ENCODE measurements around the gene CALHM3. TPM values are rescaled to one million over a fixed set of nuclear protein-coding genes. Genes with fewer than 3 reads are reported as not detected.
"Not testable (repeated sequence)": the region's sequence is repeated elsewhere in the genome, so short reads cannot be mapped to it uniquely, and the experiment has no call there.

The CALHM3 gene
- total RNA-seq, 2 experiments from 2014 or later, result not detected

DNA sequence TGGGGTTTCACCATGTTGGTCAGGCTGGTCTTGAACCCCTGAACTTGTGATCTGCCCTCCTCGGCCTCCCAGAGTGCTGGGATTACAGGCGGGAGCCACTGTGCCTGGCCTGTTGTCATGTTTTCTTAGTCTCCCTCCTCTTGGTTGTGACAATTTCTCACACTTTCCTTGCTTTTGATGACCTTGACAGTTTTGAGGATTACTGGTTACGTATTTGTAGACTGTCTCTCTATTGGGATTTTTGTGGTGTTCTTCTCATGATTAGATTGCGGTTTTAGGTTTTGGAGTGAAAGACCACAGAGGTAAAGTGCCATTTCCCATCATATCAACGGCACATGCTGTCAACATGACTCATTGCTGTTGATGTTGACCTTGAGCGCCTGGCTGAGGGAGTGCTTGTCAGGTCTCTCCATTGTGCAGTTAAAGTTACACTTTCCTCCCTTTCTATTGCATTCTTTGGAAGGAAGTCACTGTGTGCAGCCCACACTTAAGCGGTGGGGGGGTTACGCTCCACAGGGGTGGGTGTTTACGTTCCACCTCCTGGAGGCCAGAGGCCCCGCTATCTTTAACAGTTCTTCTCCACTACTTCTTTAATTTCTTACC is 25.2 kb upstream of the CALHM3 start:
- Histone ChIP-seq H3K27ac (ENCODE audit: low read depth, low read length, poor library complexity, severe bottlenecking) (no peak overlapping the region), H3K9me3 (ENCODE audit: low read length) (no peaks in the 10 kb centered on the region), H3K79me2 (ENCODE audit: insufficient read depth, low read depth, low read length) (no peaks in the 10 kb centered on the region), H4K20me1 (ENCODE audit: insufficient read depth, low read length) (no peaks in the 10 kb centered on the region), H3K4me2 (ENCODE audit: low read length) (no peak overlapping the region), H3K36me3 (ENCODE audit: insufficient read depth, low read length) (no peaks in the 10 kb centered on the region), H3K4me3 (ENCODE audit: low read depth, low read length, poor library complexity, severe bottlenecking) (no peak overlapping the region), H3K4me1 (ENCODE audit: insufficient read depth, low read length, poor library complexity, severe bottlenecking) (peaks cover 35% of the 10 kb centered on the region), H3K9me2 (ENCODE audit: insufficient read depth, low read length) (no peaks in the 10 kb centered on the region), H2AFZ (ENCODE audit: low read length) (no peak overlapping the region)
- POLR2A ChIA-PET, result interaction anchor here (0.7 to 0.9 kb wide), 6 partner anchors 27 to 521 kb away, joined by 3 to 8 read pairs (median 3); no protein-coding TSS in a partner anchor
- intact Hi-C loops (cut with micrococcal nuclease; ENCODE audit: unreplicated experiment), result no loop called here
- CTCF ChIA-PET (ENCODE audit: unreplicated experiment), result no interaction called here
- no TSS peak for BruUV-seq (replicated peaks)
- TF ChIP-seq, protein P1, sequence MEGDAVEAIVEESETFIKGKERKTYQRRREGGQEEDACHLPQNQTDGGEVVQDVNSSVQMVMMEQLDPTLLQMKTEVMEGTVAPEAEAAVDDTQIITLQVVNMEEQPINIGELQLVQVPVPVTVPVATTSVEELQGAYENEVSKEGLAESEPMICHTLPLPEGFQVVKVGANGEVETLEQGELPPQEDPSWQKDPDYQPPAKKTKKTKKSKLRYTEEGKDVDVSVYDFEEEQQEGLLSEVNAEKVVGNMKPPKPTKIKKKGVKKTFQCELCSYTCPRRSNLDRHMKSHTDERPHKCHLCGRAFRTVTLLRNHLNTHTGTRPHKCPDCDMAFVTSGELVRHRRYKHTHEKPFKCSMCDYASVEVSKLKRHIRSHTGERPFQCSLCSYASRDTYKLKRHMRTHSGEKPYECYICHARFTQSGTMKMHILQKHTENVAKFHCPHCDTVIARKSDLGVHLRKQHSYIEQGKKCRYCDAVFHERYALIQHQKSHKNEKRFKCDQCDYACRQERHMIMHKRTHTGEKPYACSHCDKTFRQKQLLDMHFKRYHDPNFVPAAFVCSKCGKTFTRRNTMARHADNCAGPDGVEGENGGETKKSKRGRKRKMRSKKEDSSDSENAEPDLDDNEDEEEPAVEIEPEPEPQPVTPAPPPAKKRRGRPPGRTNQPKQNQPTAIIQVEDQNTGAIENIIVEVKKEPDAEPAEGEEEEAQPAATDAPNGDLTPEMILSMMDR (conservative IDR thresholded peaks at IDR 0.05; ENCODE audit: low read length), result no peak
- no peak for TF ChIP-seq EZH2phosphoT487 (IDR thresholded peaks at IDR 0.05; ENCODE audit: borderline replicate concordance, low read depth, low read length)
- no peak for DNase-seq (ENCODE audit: low spot score)

DNA sequence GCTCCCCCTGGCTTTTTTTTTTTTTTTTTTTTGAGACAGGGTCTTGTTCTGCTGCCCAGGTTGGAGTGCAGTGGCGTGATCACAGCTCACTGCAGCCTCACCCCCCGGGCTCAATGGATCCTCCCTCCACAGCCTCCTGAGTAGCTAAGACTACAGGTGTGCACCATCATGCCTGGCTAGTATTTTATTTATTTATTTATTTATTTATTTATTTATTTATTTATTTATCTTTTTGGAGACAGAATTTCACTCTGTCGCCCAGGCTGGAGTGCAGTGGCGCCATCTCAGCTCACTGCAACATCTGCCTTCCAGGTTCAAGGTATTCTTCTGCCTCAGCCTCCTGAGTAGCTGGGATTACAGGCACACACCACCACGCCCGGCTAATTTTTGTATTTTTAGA is 24.7 kb upstream of the CALHM3 start:
- H2AFZ ChIP-seq (ENCODE audit: low read length); DNase-seq (ENCODE audit: low spot score); H3K4me3 ChIP-seq (ENCODE audit: low read depth, low read length, poor library complexity, severe bottlenecking); H3K27ac ChIP-seq (ENCODE audit: low read depth, low read length, poor library complexity, severe bottlenecking); H3K4me2 ChIP-seq (ENCODE audit: low read length); CTCF ChIA-PET (ENCODE audit: unreplicated experiment); H3K9me3 ChIP-seq (ENCODE audit: low read length); BruUV-seq (replicated peaks); H4K20me1 ChIP-seq (ENCODE audit: insufficient read depth, low read length); H3K79me2 ChIP-seq (ENCODE audit: insufficient read depth, low read depth, low read length); H3K9me2 ChIP-seq (ENCODE audit: insufficient read depth, low read length); H3K36me3 ChIP-seq (ENCODE audit: insufficient read depth, low read length); intact Hi-C loops (cut with micrococcal nuclease; ENCODE audit: unreplicated experiment): not testable (repeated sequence)
- peaks cover 40% of the 10 kb centered on the region for H3K4me1 ChIP-seq (ENCODE audit: insufficient read depth, low read length, poor library complexity, severe bottlenecking)
- POLR2A ChIA-PET, result interaction anchor here (0.7 to 0.9 kb wide), 3 partner anchors 55 to 520 kb away, joined by 3 read pairs; no protein-coding TSS in a partner anchor

DNA sequence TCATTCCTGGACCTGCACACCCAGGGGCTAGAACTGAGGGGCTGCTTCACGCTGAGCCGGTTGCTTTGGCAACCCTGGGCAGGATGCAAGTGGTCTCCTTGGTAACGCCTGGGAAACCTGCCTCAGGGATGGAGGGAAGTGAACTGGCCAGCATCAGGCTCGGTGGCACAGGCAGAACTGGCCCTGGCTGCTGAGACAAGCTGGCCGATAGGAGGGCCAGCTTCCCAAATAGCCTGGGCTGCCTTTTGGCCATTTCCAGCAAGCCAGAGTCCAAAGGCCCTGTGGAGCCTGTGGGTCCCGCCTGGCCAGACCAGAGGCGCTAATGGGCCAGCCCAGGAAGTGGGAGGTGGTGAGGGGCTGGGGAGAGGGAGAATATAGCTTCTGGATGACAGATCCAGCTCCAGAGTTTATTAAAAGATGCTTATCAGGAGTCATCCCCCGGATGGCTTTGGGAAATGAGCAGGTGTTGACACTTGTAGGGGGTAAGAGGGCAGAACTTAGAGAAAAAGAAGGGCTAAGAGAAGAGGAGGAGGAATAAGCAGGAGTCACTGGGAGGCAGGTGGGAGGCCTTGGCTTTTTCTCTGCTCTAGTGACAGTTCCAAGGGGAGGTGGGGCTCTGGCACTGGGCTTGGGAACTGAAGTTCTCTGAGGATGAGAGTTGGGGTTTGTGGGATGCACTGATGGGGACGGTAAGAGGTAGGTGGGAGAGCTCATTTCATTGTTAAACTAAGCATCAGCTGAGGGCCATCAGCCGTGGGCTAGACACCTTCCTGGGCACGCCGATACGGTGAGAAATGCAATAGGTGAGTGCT is 24.0 kb upstream of the CALHM3 start:
- H3K9me3 ChIP-seq (ENCODE audit: low read length), result no peaks in the 10 kb centered on the region
- no peak overlapping the region for H3K27ac ChIP-seq (ENCODE audit: low read depth, low read length, poor library complexity, severe bottlenecking)
- BruUV-seq (replicated peaks), result no TSS peak
- H3K4me3 ChIP-seq (ENCODE audit: low read depth, low read length, poor library complexity, severe bottlenecking), result no peak overlapping the region
- intact Hi-C loops (cut with micrococcal nuclease; ENCODE audit: unreplicated experiment), result no loop called here
- no peak for DNase-seq (ENCODE audit: low spot score)
- no peaks in the 10 kb centered on the region for H3K36me3 ChIP-seq (ENCODE audit: insufficient read depth, low read length)
- ChIA-PET CTCF (ENCODE audit: unreplicated experiment) (no interaction called here), POLR2A (interaction anchor here (0.8 kb wide), 1 partner anchor 167 kb away, joined by 3 read pairs; no protein-coding TSS in a partner anchor)
- no peaks in the 10 kb centered on the region for H3K79me2 ChIP-seq (ENCODE audit: insufficient read depth, low read depth, low read length)
- H3K9me2 ChIP-seq (ENCODE audit: insufficient read depth, low read length), result no peaks in the 10 kb centered on the region
- TF ChIP-seq EZH2phosphoT487 (IDR thresholded peaks at IDR 0.05; ENCODE audit: borderline replicate concordance, low read depth, low read length), result no peak
- TF ChIP-seq, protein P1 (conservative IDR thresholded peaks at IDR 0.05; ENCODE audit: low read length), result no peak
- no peak overlapping the region for H2AFZ ChIP-seq (ENCODE audit: low read length)
- H3K4me1 ChIP-seq (ENCODE audit: insufficient read depth, low read length, poor library complexity, severe bottlenecking), result peaks cover 41% of the 10 kb centered on the region
- H4K20me1 ChIP-seq (ENCODE audit: insufficient read depth, low read length), result no peaks in the 10 kb centered on the region
- H3K4me2 ChIP-seq (ENCODE audit: low read length), result no peak overlapping the region
